Fibroblast of skin of right biceps (primary cell): Measurements from ENCODE around the gene STAMBP.
"Not testable (repeated sequence)": the region's sequence is repeated elsewhere in the genome, so short reads cannot be mapped to it uniquely, and the experiment has no call there.

Experiments used
- DNase-seq: peaks from one replicate; pipeline ENCODE4 v3.0.0-alpha.2; 2013

The STAMBP gene

DNA sequence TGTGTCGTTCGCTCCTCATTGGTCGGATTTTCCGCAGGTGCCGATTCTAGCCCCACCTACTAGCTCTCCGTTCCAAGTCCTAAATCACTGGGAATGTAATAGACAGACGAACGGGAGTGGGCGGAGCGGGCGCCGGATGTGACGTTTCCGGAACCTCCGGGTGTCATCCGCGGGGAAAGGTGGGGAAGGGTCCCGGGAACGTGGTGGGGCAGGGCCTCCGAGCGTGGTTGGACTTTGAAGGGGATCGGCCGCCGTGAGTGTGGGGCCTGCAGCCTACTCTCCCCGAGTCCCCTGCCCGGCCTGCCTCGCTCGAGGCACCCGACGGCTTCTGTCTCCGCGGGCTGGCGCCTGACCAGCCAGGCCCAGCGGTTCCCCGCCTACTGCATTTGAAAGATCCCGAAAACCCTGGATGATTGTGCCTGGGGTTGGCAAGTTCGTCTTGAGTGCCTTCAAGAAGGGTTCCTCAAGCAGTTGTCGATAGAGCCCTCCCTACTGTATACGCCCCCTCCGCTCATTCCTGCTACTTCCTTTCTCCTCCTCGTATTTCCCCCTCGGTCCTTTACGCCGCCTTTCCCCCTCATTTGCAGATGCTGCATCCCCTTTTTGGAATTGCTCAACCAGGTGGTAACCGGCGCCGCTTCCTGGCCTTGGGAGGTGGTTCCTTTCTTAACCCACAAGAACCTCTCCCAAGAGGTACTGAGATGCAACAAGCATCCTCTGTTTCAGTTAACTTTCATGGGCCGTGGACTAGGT lies at the start of gene STAMBP:
Gene STAMBP (plus strand): TSS at position 144 of the 753 bp plus-strand sequence. CDS start 1,896 bp downstream, outside the sequence.
- DNase-seq, result peak; percentile 95

DNA sequence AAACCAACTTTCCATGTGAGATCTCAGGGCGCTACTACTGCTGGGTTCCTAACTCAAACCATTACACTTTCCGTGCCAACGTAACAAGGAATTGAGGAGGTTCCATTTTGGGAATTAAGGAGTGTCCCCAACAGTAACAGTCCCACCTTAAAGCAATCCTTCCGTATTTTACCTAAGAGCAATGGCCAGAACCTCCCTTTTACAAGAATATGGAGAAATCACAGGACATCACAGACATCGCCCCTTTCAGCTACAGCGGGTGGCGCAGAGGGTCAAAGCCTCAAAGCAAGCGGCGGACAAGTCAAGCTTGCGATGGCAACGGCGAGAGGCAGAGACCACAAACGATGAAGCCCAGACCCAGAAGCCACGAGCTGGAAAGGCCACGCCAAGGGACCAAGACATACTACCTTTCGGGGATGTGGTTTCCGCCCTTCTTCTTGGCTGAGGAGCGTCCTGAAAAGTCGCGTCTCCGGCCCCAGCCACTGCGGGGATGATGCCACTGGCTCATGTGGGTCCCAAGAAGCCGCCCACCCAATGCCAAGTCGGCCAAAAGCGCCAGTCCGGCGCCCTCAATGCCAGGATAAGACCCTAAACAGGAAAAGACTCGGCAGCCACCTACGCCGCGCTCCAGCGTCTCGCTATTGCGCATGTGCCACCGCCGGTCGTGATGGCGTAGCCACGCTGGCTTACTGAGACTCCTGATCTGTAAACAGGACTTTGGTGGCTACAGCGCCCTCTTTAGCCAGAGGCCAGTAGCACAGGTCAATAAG lies 49.1 kb upstream of the STAMBP start, which contains the start of gene DUSP11:
Gene DUSP11 (minus strand): TSS at position 637 of the 770 bp plus-strand sequence. CDS start 129 bp downstream, at position 508.
- DNase-seq, result peak; percentile 92

DNA sequence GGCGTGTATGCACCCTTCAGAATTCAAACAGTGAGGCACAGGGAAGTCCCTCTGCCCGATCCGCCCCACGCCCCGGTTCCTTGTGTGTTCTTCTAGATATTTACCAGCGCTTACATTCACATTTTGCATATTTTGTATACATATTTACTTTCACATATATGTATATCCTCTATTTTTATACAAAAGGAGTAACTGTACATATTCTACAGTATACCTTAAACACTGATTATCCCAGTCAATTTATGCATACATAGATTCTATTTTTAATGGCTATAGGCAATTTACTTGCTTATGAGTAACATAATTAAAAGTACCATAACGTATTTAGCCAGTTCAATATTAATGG lies 48.6 kb upstream of the STAMBP start:
- no peak for DNase-seq

DNA sequence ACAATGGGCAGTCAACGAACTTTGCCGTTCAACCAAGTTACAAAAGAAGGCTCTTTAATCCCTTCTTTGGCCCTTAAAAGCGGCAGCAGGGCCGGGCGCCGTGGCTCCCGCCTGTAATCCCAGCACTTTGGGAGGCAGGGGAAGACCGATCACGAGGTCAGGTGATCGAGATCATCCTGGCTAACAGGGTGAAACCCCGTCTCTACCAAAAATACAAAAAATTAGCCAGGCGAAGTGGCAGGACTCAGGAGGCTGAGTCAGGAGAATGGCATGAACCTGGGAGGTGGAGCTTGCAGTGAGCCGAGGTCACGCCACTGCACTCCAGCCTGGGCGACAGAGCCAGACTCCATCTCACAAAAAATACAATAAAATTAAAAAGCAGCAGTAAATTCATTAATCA lies 45.4 kb upstream of the STAMBP start:
- DNase-seq, result not testable (repeated sequence)

DNA sequence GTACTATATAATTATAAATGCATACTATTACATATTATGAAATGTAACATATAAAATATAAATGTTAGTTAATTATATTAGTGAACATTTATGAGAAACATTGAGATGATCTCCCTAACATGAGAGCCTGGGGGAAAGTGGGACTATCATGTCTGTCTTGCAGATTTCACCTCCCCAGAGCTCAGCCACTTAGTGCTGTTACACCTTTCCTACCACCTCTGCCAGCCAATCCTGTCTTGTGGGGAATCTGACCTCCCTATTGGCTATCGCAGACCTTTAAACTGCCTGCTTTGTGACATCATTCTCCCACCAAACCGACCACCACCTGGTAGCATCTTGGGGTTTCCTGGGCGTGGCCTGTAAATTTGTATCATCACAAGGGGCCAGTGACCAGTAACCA lies 44.9 kb upstream of the STAMBP start, which contains the start of gene C2orf78:
Gene C2orf78 (plus strand): TSS at position 301 of the 400 bp plus-strand sequence. CDS start 127 bp downstream, outside the sequence.
- not testable (repeated sequence) for DNase-seq

DNA sequence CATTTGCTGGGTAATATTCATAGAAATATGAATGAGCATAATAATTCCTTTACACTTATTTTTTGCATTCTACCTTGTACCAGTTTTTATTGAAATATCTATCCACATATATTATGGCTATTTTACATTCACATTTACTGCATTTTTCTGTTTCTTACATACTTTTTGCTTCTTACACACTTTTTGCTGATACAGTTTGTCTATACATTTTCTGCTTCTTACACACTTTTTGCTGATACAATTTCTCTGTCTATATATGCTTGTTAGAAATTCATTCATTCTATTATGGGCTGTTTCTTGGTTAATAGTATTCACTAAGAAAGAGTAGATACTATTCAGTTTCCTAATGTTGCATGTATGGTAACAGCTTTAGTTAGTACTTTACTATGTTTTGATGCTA lies 16.9 kb upstream of the STAMBP start:
- DNase-seq, result no peak

DNA sequence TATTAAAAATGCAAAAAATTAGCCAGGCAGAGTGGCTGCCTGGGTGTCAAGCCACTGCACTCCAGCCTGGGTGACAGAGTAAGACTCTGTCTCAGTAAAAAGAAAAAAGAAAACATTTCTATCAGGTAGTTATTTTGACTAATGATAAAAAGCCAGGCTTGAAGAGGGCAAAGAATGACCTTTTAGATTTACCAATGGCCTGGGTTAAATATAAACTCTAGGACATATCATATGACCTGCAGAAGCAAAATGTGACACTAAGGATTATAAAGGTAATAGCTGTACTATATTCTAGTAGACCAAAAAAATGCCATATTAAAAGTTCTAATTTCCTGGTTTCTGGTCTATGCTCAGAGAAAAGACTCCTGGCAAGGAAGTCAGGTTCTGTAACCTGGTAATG lies 16.1 kb upstream of the STAMBP start:
- DNase-seq, result no peak

DNA sequence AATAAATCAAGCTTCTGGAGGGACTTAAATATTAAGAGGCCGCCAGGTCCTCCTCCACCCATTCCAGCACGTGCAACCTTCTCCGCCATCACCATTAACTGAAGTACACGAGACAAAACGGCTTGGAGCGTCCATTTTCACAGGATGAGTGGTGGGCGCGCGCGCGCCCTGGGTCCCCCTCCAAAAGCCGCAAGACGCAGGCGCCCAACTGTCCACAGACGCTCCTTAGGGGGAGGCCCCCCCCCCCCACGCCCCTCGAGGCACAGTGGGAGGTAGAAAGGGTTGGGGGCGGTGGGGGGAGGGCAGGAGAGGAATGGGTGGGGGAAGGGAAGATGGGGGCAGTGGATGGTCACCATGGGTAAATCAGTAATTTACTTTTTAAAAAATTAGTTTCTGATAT lies 10.5 kb upstream of the STAMBP start:
- no peak for DNase-seq

DNA sequence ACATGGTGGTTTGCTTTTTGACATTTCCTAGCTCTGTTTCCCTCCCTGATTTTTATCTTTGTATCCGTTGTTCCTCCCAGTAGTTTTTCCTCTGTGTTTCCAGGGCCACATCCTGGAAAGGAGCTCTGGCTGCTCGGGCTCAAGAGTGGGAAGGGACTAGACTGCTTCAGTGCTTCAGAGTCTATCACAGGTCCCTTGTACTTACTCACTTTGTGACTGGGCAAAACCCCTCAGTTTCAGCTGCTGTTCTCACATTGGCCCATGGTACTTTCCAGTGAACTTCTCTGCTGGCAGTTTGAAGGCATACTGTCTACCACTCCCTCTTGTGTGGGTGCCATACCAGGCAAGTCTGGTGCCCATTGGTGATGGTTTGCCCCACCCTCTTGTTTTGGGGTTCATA lies 7.5 kb upstream of the STAMBP start:
- DNase-seq, result no peak

DNA sequence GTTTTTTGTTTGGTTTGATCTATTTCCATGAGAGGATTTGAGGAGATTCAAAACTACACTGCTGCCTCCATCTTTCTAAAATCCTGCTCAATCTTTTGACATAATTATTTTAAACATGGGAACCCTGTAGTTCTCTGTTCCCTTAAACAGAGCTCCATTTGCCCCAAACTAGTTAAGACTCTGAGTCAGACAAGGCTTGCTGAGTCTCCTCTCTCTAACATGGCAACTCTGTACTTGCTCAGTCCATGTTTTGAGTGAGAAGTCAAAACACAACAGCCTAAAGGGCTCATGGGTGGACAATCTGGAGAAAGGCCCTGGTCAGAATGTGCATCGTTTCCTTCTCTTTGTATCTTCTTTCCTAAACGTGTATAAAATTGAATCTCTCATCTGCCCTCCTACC lies 7.1 kb upstream of the STAMBP start:
- DNase-seq, result no peak

DNA sequence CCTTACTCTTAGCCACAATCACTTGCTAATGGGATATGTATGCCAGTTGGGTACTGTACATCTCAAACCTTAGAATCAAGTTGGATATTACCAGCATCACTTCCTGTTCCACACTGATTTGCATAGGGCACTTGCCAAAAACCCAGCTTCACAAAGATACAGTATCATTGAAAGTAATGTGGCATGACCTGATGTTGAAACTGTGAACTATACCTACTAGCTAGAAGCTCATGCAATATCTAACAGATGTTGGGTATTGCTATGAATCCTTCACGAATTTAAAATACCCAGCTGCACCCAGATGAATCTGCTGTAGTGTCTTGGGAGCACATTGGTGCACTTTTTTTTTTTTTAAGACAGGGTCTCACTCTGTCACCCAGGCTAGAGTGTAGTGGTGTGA lies 6.5 kb upstream of the STAMBP start:
- DNase-seq, result no peak

DNA sequence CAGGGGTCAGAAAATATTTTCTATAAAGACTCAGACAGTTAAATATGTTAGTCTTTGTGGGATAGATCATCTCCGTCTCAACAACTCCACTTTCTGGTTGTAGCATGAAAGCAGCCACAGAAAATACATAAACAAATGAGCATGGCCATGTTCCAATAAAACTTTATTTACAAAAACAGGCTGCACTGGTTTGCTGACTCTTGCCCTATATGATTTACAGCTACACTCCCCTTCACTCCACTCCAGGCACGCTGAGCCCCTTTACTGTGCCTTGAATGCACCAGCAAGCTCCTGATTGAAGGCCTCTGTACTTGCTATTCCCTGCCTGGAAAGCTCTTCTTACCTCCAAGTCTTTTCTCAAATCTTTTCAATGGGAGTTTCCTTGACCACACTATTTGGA lies 5.8 kb upstream of the STAMBP start:
- no peak for DNase-seq

DNA sequence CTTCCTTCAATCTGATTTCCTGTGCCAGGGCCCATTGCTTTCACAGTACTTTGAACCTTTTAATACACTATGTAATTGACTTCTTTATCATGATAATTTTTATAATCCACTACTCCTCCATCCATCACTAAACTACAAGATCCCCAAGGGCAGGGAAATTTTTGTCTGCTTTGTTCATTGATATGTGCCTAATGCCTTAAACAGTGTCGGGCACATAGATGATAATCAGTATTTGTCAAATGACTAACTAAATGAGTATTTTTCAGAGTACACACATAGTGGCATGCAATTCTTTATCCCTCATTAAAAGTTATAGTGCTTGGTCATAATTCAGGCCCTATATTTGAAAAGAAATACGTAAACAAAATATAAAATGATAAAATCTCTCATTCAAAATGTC lies 5.3 kb upstream of the STAMBP start:
- no peak for DNase-seq

DNA sequence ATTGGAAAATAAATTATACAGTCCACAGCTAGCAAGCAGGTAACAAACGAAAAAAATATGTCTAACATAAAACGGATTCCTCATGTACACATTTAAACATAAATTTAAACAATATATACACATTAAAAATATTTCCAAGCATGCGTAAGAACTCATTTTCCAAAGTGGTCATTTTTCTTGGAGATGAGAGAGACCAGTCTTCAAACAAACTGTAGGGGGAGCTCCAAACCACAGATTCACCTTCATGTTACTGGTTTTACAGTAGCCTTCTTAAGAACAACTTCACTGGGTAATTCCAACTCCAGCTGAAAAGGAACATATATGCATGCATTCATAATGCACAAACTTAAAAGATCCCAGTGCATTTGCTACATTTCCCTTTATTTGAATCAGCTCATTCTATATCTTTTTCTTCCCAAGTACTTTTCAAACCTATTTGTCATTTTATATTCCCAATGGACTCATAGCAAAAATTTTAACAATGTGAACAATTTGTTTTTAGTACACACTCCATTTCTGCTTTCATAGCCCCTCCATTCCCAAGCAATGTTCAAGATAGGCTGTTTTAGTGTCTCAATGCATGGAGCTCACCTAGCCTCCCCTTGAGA lies 4.7 kb upstream of the STAMBP start:
- DNase-seq, result peak; percentile 77

DNA sequence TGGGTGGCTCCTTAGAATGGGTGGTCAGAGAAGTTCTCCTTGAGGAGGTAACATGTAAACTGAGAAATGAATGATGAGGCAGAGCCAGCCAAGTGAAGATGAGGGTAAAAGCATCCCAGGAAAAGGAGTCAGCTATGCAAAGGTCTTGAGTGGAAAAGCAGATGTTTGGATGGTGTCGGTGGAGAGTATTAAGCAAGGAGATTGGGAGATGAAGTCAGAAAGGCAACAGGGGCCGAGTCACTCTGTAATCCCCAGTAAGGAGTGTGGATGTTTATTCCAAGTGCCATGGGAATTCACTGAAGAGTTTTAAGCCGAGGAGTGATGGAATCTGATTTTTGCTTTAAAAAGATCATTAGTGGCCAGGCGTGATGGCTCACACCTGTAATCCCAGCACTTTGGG lies 3.4 kb upstream of the STAMBP start:
- DNase-seq, result no peak

DNA sequence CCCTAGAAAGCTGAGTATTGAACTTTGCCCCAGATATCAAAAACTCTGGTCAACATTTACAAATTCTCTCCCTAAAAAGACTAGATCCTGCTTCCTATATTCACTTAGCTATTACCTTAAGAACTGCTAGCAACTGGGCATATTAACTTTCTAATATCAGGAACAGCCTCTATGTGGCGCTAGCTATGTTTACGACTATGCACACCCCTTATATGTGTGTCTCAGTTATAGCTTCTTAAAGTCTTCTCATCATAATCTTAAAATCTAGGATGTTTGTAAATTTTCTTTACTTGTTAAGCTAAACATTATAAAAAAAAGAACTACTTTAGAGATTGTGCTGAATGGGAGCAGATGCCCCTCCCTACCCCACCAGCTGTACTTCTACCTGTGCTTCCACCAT lies 1.7 kb upstream of the STAMBP start:
- DNase-seq, result peak; percentile 39

DNA sequence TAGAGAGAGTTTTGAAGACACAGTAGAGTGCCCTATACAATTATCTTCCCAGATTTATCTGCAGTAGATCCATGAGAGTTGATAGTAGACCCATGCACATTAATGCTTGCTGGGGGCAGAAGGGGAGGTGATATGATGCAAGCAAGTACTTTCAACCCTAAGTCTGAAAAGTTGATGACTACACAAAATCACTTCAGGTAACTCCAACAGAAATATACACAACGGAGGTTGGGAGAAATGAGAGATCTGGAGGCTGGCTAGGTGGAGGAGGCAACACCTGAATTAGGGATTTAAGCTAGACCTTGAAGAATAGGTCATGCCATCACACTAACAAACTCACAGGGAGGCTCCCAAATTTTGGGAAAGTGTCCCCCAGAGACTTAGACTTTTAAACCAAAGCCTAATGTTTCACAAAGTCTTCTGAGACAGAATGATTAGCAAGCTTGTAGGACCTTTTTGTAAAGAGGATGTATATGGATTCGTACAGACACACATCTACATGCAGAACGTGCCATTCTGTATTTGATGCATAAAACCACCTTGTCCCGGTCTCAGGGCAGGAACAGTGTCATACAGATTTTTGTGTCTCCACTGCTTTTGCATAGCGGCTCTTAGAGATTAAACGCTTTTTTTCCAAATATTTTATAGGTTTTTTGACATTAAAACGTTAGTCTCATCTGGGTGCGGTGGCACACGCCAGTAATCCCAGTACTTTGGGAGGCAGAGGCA lies 937 bp upstream of the STAMBP start:
- no peak for DNase-seq

DNA sequence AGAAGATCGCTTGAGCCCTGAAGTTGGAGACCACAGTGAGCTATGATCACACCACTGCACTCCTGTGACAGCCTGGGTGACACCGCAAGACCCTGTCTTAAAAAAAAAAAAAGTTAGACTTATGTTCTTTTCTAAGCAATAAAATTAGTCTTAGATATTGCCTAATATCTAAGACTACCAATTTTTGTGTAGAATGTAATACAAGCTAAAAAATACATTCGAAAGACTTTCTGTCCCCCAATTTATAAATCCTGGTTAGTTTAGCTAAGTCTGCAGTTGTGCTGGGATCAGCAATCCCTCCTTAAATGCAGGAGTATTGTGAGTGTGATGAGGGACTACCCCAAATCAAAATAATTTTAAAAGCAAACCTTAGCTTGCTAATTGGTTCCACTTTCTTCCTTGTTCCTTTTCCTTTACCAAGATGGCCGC lies 358 bp upstream of the STAMBP start:
- no peak for DNase-seq

DNA sequence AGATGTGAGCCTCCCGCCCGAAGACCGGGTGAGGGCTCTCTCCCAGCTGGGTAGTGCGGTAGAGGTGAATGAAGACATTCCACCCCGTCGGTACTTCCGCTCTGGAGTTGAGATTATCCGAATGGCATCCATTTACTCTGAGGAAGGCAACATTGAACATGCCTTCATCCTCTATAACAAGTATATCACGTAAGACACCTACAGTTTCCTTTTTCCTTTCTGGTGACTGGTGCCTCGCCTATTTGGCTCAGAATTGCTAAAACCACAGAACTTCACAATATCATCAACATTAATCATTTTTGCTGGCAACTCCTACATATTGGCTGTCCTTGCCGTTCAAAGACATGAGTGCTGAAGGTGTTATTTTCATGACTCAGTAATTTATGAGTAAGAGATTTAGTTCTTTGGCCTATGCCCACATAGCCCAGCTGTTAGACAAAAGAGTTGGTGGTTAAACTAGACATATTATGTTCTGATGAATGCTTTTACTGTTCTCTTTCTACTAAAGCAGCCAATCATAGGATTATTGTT lies 2.2 kb downstream of the STAMBP start:
- DNase-seq, result peak; percentile 91

DNA sequence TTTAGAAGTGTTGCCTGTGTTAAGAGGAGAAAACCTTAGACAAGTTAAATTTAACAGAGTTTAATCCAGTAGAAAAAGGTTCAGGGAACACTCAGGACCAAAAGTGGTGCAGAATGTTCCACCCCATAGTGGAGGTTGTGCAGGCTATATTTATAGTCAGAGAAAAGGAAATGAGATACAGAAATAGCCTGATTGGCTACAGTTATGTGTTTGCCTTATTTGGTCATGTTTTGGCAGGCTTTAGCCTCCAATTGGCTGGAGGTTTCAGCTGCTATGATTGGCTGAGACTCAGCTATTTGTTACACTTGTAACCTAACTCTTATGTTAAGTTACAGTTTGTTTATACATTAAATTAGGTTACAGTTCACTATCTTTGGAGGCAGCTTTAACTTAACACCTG lies 4.2 kb downstream of the STAMBP start:
- peak; percentile 43 for DNase-seq

DNA sequence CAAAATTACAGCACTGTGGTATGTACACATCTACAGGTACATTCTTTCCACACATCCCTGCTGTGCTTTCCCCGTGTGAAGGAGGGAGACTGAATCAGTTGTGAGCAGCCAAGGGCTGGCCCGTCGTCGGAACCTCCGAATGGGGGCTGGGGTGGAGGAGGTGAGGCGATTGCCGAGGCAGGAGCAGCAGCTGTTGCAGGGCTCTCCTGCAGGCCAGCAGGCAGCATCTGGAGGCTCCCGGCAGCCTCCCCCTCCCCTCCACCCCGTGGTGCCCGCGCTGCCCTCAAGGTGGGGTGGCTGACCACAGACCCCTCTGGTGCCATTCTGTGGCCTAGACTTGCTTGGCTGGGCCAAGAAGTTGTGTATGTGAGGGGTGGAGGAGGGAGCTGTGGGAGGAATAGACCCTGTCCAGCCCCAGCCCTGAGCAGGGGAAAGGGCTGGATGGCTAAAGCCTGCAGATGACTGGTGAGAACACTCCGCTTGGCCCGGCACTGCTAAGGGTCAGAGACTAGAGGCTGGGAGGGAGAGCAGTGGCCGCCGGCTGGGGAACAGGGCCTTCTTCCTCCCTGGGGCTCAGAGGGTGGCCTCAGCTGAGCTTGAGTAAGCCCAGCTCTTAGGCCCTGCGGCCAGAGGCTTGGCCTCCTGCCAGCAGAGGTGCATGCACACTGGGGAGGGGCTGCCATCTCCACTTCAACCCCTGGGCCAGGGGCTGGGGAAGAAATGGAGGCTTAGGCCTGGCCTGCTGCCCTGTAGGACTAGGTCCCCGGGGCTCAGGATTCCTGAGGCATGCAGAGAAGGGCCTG lies 7.6 kb downstream of the STAMBP start:
- DNase-seq, result no peak
